Esophagus squamous epithelium (tissue), 5 donors: ENCODE data around the gene ATN1. TPM values are rescaled to one million over a fixed set of nuclear protein-coding genes. Genes with fewer than 3 reads are reported as not detected.

Experiments
- DNase-seq: peaks from one replicate; lab custom pipeline; 2025; lab: John Stamatoyannopoulos, UW
- H3K27ac ChIP-seq, 4 donors: fragments of 200-600 bp; sonication (generic); one replicate each; pipeline ENCODE4 v1.5.1; 2016 to 2019; ENCODE audit warnings: mild to moderate bottlenecking in 1 of 4
- H3K27me3 ChIP-seq, 4 donors: fragments of 200-600 bp; sonication (generic); 1 replicate in 3 of 4; 2 replicates in 1 of 4; pipeline versions ENCODE4 v1.5.1 to v1.6.0; 2017 to 2021; ENCODE audit warnings: antibody characterized with exemption in 1 of 4
- H3K36me3 ChIP-seq, 3 donors: fragments of 200-600 bp; sonication (generic); one replicate each; pipeline ENCODE4 v1.5.1; 2016 to 2019
- H3K4me1 ChIP-seq, 3 donors: fragments of 200-600 bp; sonication (generic); one replicate each; pipeline ENCODE4 v1.5.1; 2017 to 2019
- H3K4me3 ChIP-seq, 4 donors: fragments of 200-600 bp; sonication (generic); 1 replicate in 3 of 4; 2 replicates in 1 of 4; pipeline ENCODE4 v1.5.1; 2016 to 2019; ENCODE audit warnings: mild to moderate bottlenecking in 2 of 4, moderate library complexity in 1 of 4
- H3K9me3 ChIP-seq, 3 donors: fragments of 200-600 bp; sonication (generic); one replicate each; pipeline ENCODE4 v1.5.1; 2016 to 2019
- CTCF ChIP-seq, 6 experiments: fragments of 450-650 bp in 4 of 6; fragments of 200-600 bp in 2 of 6; sonication (generic) in 2 of 6; IDR thresholded peaks; one replicate each; pipeline ENCODE4 v1.5.1; 2016 to 2019; ENCODE audit warnings: antibody characterized with exemption in 6 of 6, mild to moderate bottlenecking in 4 of 6, moderate library complexity in 4 of 6
- POLR2A ChIP-seq, 4 donors: fragments of 450-650 bp; IDR thresholded peaks; one replicate each; pipeline ENCODE4 v1.6.1; 2017; ENCODE audit warnings: antibody characterized with exemption in 4 of 4, mild to moderate bottlenecking in 4 of 4, moderate library complexity in 3 of 4
- WGBS, 2 donors: methylation state at CpG; one replicate each; pipeline ENCODE4 v1.1.5; 2018; 5-methylcytosine and 5-hydroxymethylcytosine counted together
- intact Hi-C: fragments of 100-400 bp; cut with DNase I; formaldehyde crosslinking; loops from one replicate; pipeline ENCODE4 v1.15.0; 2022
- small RNA-seq, 4 donors: library from RNA; depleted of rRNA; stranded (forward); fragments of <200 nt; gene quantifications; one replicate each; pipeline ENCODE3, GENCODE V24; 2016
- total RNA-seq, 4 donors: library from RNA; depleted of rRNA; stranded (reverse); fragments of >200 nt; gene quantifications; one replicate each; pipeline ENCODE4 v1.1.0, GENCODE V29; 2016
- donor health status: DM: yes; HTN: yes; CAD: no.

The ATN1 gene
- total RNA-seq, 4 donors from 2014 or later: 12.2 to 28.8 (median 22.2) TPM

- Histone ChIP-seq H3K9me3 (no peaks in the 10 kb centered on the region), H3K27ac (no peak overlapping the region), H3K27me3 (no peaks in the 10 kb centered on the region), H3K36me3 (peaks cover 20 to 79% (median 46%) of the 10 kb centered on the region in 3 donors), H3K4me1 (peaks cover 7 to 30% (median 17%) of the 10 kb centered on the region in 3 donors), H3K4me3 (no peak overlapping the region)
- TF ChIP-seq POLR2A (IDR thresholded peaks at IDR 0.05) (no peak), CTCF (IDR thresholded peaks at IDR 0.05) (no peak)
- intact Hi-C loops: no loop called here
- DNase-seq: no peak
These were observed 53.0 kb downstream of the ATN1 start for GRCh38 chr12:6980740-6981139.

GRCh38 chr12:6981152-6982052, 53.6 kb downstream of the ATN1 start:
- Histone ChIP-seq H3K36me3 (peaks cover 20 to 78% (median 40%) of the 10 kb centered on the region in 3 donors), H3K4me3 (no peak overlapping the region), H3K27ac (no peak overlapping the region), H3K9me3 (no peaks in the 10 kb centered on the region), H3K27me3 (no peaks in the 10 kb centered on the region), H3K4me1 (peaks cover 7 to 30% (median 17%) of the 10 kb centered on the region in 3 donors)
- no peak for TF ChIP-seq POLR2A (IDR thresholded peaks at IDR 0.05)
- no peak for TF ChIP-seq CTCF (IDR thresholded peaks at IDR 0.05)
- DNase-seq: no peak
- intact Hi-C loops: no loop called here
- 88 to 93% methylated on average over 7 to 10 of the region's 10 CpGs for WGBS, 2 donors

GRCh38 chr12:6982532-6982931, 54.8 kb downstream of the ATN1 start:
- Histone ChIP-seq H3K27ac (no peak overlapping the region), H3K27me3 (no peaks in the 10 kb centered on the region), H3K4me3 (no peak overlapping the region), H3K4me1 (peaks cover 7 to 26% (median 17%) of the 10 kb centered on the region in 3 donors), H3K9me3 (no peaks in the 10 kb centered on the region), H3K36me3 (peaks cover 20 to 68% (median 29%) of the 10 kb centered on the region in 3 donors)
- TF ChIP-seq CTCF (IDR thresholded peaks at IDR 0.05) (no peak), POLR2A (IDR thresholded peaks at IDR 0.05) (no peak)
- DNase-seq: no peak
- intact Hi-C loops: no loop called here
- 89 to 93% methylated on average over 4 to 7 of the region's 7 CpGs for WGBS, 2 donors

- no peaks in the 10 kb centered on the region for H3K27me3 ChIP-seq
- TF ChIP-seq CTCF (IDR thresholded peaks at IDR 0.05) (no peak), POLR2A (IDR thresholded peaks at IDR 0.05) (no peak)
- intact Hi-C loops: no loop called here
- peak overlapping the region; percentile 49 to 85 (median 76) for H3K27ac ChIP-seq
- no peak for DNase-seq
- H3K36me3 ChIP-seq: peaks cover 0 to 42% (median 0%) of the 10 kb centered on the region in 3 donors
- H3K4me3 ChIP-seq: peak overlapping the region in 1 of 4 donors; percentile 7
- 33 to 42% methylated on average over 11 of the region's 11 CpGs for WGBS, 2 donors
- H3K4me1 ChIP-seq: peaks cover 7 to 23% (median 9%) of the 10 kb centered on the region in 3 donors
- no peaks in the 10 kb centered on the region for H3K9me3 ChIP-seq
These were observed 60.3 kb downstream of the ATN1 start for GRCh38 chr12:6987956-6988553.

Small RNA genes within 50 kb of the gene (small RNA-seq; reads per million reads assigned to genes)
- gene MIR141 (249 to 683 (median 420) reads per million in 4 donors), gene MIR200C (147 to 351 (median 237) reads per million in 4 donors), gene RNU7-1 (0 reads per million in 4 donors), gene SCARNA12 (0.42 to 0.82 (median 0.56) reads per million in 4 donors)

Other genes with a start within 250 kb of the ATN1 start
- 10 to 100 TPM; 19.6 to 36.2 (median 26.8) TPM for gene ZNF384, start 238.6 kb upstream of the ATN1 start, total RNA-seq
- under 1 TPM in 2 of 4 donors, not detected in 2; 0.11 to 0.19 TPM for gene PIANP, start 227.1 kb upstream of the ATN1 start, total RNA-seq
- gene COPS7A, start 203.9 kb upstream of the ATN1 start, total RNA-seq: 10 to 100 TPM; 39.6 to 57.5 (median 49.1) TPM
- gene MLF2, start 174.8 kb upstream of the ATN1 start, total RNA-seq: 100 to 1,000 TPM; 158 to 170 (median 162) TPM
- gene PTMS, start 161.6 kb upstream of the ATN1 start, total RNA-seq: 100 to 1,000 TPM in 3 of 4 donors, 10 to 100 TPM in 1; 78.2 to 149 (median 123) TPM
- under 1 TPM in 3 of 4 donors, not detected in 1; 0.35 to 0.76 (median 0.50) TPM for gene LAG3, start 155.4 kb upstream of the ATN1 start, total RNA-seq
- 10 to 100 TPM in 1 of 4 donors, 1 to 10 TPM in 3; 1.2 to 11.8 (median 5.0) TPM for gene CD4, start 138.4 kb upstream of the ATN1 start, total RNA-seq
- 1 to 10 TPM in 3 of 4 donors, not detected in 1; 1.3 to 2.3 (median 1.5) TPM for gene GPR162, start 106.1 kb upstream of the ATN1 start, total RNA-seq
- gene P3H3, start 99.6 kb upstream of the ATN1 start, total RNA-seq: 1 to 10 TPM; 2.6 to 6.6 (median 4.4) TPM
- under 1 TPM in 1 of 4 donors, not detected in 3; 0.76 TPM for gene GNB3, start 87.0 kb upstream of the ATN1 start, total RNA-seq
- gene CDCA3, start 76.7 kb upstream of the ATN1 start, total RNA-seq: 10 to 100 TPM in 3 of 4 donors, 1 to 10 TPM in 1; 5.9 to 20.0 (median 12.8) TPM
- gene USP5, start 75.8 kb upstream of the ATN1 start, total RNA-seq: 10 to 100 TPM; 50.6 to 60.0 (median 54.0) TPM
- gene TPI1, start 60.4 kb upstream of the ATN1 start, total RNA-seq: 100 to 1,000 TPM; 547 to 938 (median 723) TPM
- 10 to 100 TPM in 1 of 4 donors, 1 to 10 TPM in 3; 4.3 to 15.8 (median 7.9) TPM for gene SPSB2, start 54.7 kb upstream of the ATN1 start, total RNA-seq
- gene LRRC23, start 23.1 kb upstream of the ATN1 start, total RNA-seq: 1 to 10 TPM; 2.3 to 5.9 (median 4.8) TPM
- gene ENO2, start 13.4 kb upstream of the ATN1 start, total RNA-seq: 1 to 10 TPM; 5.0 to 8.0 (median 5.5) TPM
- gene RNU7-1, start 15.9 kb downstream of the ATN1 start, total RNA-seq: not detected
- 100 to 1,000 TPM; 110 to 377 (median 156) TPM for gene C12orf57, start 16.1 kb downstream of the ATN1 start, total RNA-seq
- gene PTPN6, start 23.4 kb downstream of the ATN1 start, total RNA-seq: 10 to 100 TPM; 11.0 to 29.7 (median 21.5) TPM
- gene PHB2, start 42.7 kb downstream of the ATN1 start, total RNA-seq: 100 to 1,000 TPM; 127 to 259 (median 241) TPM
- 10 to 100 TPM; 16.1 to 39.5 (median 36.2) TPM for gene EMG1, start 43.0 kb downstream of the ATN1 start, total RNA-seq
- gene LPCAT3, start 90.5 kb downstream of the ATN1 start, total RNA-seq: 10 to 100 TPM; 27.5 to 46.3 (median 32.7) TPM
- 100 to 1,000 TPM in 2 of 4 donors, 10 to 100 TPM in 2; 25.2 to 375 (median 110) TPM for gene C1S, start 132.8 kb downstream of the ATN1 start, total RNA-seq
- gene C1R, start 164.5 kb downstream of the ATN1 start, total RNA-seq: 100 to 1,000 TPM in 2 of 4 donors, 10 to 100 TPM in 2; 22.8 to 297 (median 140) TPM
- 10 to 100 TPM; 13.0 to 53.2 (median 25.8) TPM for gene C1RL, start 181.3 kb downstream of the ATN1 start, total RNA-seq
- 1 to 10 TPM in 1 of 4 donors, under 1 TPM in 1, not detected in 2; 0.53 to 1.3 TPM for gene RBP5, start 200.9 kb downstream of the ATN1 start, total RNA-seq
- gene CLSTN3, start 202.4 kb downstream of the ATN1 start, total RNA-seq: 10 to 100 TPM in 2 of 4 donors, 1 to 10 TPM in 2; 4.8 to 12.4 (median 9.5) TPM